ENCODE measurements around the gene C1GALT1C1L.
"Not testable (repeated sequence)": the region's sequence is repeated elsewhere in the genome, so short reads cannot be mapped to it uniquely, and the experiment has no call there.

The C1GALT1C1L gene

DNA sequence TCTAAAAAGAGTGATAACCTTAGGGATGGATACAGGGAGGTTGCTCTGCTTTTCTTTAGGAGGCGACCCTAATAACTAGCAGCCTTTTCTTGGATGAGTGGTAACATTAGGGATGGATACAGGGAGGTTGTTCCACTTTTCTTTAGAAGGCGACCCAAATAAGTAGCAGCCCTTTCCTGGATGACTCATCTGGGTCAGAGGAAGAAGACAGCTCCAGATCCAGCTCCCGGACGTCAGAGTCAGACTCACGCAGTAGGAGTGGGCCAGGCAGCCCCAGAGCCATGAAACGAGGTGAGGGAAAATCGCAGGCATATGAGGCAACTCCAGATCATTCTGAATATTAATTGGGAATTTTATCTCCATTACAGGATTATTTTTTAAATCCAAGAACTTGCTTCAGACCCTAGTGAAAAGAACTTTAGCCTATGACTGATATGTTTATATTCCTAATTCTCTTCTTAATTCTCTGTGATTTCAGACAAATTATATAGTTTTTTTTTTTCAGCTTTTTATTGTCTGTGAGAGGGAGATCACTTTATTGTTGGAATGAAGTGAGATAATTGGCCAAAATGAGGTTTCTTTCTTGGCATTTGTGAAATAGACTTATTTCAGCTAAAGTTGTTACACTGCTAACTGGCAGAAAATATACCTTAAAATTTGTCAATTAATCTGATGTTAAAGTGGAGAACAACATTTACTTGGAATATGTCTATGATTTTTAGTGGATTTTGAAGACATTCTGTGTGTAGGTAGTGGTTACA, 31.2 kb upstream of the C1GALT1C1L start:
- Mint-ChIP-seq H3K4me1 (no peaks in the 10 kb centered on the region), H3K27ac (no peak overlapping the region), H3K9me3 (no peaks in the 10 kb centered on the region), H3K27me3 (ENCODE audit: low read depth, poor library complexity) (peaks cover 3% of the 10 kb centered on the region), H3K36me3 (ENCODE audit: low read depth) (no peaks in the 10 kb centered on the region), H3K4me3 (no peak overlapping the region)
- DNase-seq: no peak
- no peak for TF ChIP-seq CTCF (IDR thresholded peaks at IDR 0.05)

- Mint-ChIP-seq H3K9me3 (no peaks in the 10 kb centered on the region), H3K4me3 (no peak overlapping the region), H3K27ac (no peak overlapping the region), H3K36me3 (ENCODE audit: low read depth) (no peaks in the 10 kb centered on the region), H3K27me3 (ENCODE audit: low read depth, poor library complexity) (peaks cover 13% of the 10 kb centered on the region), H3K4me1 (peaks cover 6% of the 10 kb centered on the region)
- no peak for DNase-seq
- no peak for TF ChIP-seq CTCF (IDR thresholded peaks at IDR 0.05)
Measured at GRCh38 chr2:43701111-43701510, 24.9 kb upstream of the C1GALT1C1L start.

DNA sequence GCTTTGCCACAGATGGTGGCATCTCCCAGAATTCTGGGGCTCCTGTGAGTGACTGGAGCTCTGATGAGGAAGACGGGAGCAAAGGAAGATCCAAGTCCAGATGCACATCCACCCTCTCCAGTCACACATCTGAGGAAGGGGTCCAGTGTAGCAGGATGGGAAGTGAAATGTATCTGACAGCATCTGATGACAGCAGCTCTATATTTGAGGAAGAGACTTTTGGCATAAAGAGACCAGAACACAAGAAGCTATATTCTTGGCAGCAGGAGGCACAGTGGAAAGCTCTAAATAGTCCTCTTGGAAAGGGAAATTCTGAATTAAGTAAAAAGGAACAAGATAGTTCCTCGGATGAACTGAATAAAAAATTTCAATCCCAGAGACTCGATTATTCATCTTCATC, 23.5 kb upstream of the C1GALT1C1L start:
- H3K4me3 Mint-ChIP-seq: no peak overlapping the region
- DNase-seq: no peak
- no peak overlapping the region for H3K27ac Mint-ChIP-seq
- no peaks in the 10 kb centered on the region for H3K36me3 Mint-ChIP-seq (ENCODE audit: low read depth)
- H3K9me3 Mint-ChIP-seq: no peaks in the 10 kb centered on the region
- H3K27me3 Mint-ChIP-seq (ENCODE audit: low read depth, poor library complexity): peaks cover 13% of the 10 kb centered on the region
- H3K4me1 Mint-ChIP-seq: peaks cover 6% of the 10 kb centered on the region
- no peak for TF ChIP-seq CTCF (IDR thresholded peaks at IDR 0.05)

DNA sequence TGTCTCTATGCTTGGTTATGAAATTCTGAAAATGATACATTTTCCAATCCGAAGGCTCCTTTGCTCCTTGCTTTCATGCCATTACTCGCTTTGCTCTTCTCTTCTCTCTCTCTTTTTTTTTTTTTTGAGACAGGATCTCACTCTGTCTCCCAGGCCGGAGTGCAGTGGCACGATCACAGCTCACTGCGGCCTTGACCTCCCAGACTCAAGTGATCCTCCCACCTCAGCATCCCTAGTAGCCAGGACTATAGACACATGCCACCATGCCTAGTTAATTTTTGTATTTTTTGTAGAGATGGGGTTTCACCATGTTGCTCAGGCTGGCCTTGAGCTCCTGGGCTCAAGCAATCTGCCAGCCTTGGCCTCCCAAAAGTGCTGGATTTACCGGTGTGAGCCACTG, 21.9 kb upstream of the C1GALT1C1L start:
- DNase-seq; H3K9me3 Mint-ChIP-seq; H3K4me3 Mint-ChIP-seq; H3K36me3 Mint-ChIP-seq (ENCODE audit: low read depth); H3K4me1 Mint-ChIP-seq: not testable (repeated sequence)
- H3K27ac Mint-ChIP-seq: peak overlapping the region; percentile 58
- H3K27me3 Mint-ChIP-seq (ENCODE audit: low read depth, poor library complexity): peaks cover 13% of the 10 kb centered on the region

DNA sequence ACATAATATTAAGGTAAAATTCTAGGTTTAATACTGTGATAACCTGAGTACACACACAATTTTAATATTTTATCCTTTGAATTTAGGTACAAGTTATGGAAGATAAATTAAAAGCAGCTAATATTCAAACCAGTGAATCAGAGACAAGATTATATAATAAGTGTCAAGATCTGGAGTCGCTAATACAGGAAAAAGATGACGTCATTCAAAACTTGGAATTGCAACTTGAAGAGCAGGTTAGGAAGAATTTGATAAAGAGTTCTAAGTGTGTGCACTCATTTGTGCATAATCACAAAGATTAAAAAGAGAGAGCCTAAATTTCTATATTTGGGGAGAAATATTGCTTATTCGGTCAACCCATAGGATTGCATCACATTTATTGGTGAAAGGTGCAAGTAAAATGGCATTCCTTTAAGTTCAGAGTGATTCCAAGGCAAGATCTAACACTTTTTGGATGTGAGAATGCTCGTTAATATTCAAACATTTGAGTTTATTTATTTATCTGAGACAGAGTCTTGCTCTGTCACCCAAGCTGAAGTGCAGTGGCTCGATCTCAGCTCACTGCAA, 16.3 kb upstream of the C1GALT1C1L start:
- Mint-ChIP-seq H3K4me3 (no peak overlapping the region), H3K36me3 (ENCODE audit: low read depth) (no peaks in the 10 kb centered on the region), H3K27ac (no peak overlapping the region), H3K4me1 (no peaks in the 10 kb centered on the region), H3K27me3 (ENCODE audit: low read depth, poor library complexity) (no peaks in the 10 kb centered on the region), H3K9me3 (no peaks in the 10 kb centered on the region)
- no peak for TF ChIP-seq CTCF (IDR thresholded peaks at IDR 0.05)
- DNase-seq: no peak

DNA sequence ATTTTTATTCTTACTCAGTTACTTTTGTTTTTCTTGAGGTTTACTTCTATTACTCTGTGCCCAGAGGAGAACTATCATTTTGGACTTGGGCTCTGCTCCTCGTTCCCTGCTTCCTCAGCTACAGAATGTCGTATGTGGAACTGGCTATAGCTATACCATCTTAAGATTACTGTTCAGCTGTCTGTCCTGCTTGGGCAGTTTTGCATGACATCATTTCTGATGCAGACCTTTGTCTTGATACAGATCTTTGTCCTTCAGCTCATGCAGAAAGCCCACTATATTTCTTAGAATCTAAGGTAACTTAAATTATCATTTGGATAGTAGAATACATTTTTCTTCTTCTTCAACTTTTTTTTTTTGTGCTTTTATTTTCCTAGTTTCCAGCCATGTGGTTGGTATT, 13.8 kb upstream of the C1GALT1C1L start:
- no peak for DNase-seq
- Mint-ChIP-seq H3K36me3 (ENCODE audit: low read depth) (no peaks in the 10 kb centered on the region), H3K27ac (no peak overlapping the region), H3K4me3 (no peak overlapping the region), H3K4me1 (no peaks in the 10 kb centered on the region), H3K27me3 (ENCODE audit: low read depth, poor library complexity) (no peaks in the 10 kb centered on the region), H3K9me3 (no peaks in the 10 kb centered on the region)
- no peak for TF ChIP-seq CTCF (IDR thresholded peaks at IDR 0.05)
